PC-3 (cell line): ENCODE measurements around the gene IGFBP3.

Experiments used
- EZH2 ChIP-seq: fragments of 300-600 bp; sonication (generic); IDR thresholded peaks from one replicate; pipeline ENCODE4 v1.6.1; 2017; ENCODE audit warnings: antibody characterized with exemption, mild to moderate bottlenecking, low read length; ENCODE audit not compliant: unreplicated experiment
- EZH2phosphoT487 ChIP-seq: fragments of 300-600 bp; sonication (generic); IDR thresholded peaks from 2 replicates; pipeline ENCODE4 v1.6.1; 2018; ENCODE audit warnings: mild to moderate bottlenecking, antibody characterized with exemption, low read length, borderline replicate concordance
- TF ChIP-seq, protein P1 (sequence below): fragments of 300-600 bp; sonication (generic); conservative IDR thresholded peaks from 2 replicates; pipeline ENCODE4 v1.5.1; 2017; ENCODE audit warnings: antibody characterized with exemption, low read depth, mild to moderate bottlenecking, low read length

DNA sequence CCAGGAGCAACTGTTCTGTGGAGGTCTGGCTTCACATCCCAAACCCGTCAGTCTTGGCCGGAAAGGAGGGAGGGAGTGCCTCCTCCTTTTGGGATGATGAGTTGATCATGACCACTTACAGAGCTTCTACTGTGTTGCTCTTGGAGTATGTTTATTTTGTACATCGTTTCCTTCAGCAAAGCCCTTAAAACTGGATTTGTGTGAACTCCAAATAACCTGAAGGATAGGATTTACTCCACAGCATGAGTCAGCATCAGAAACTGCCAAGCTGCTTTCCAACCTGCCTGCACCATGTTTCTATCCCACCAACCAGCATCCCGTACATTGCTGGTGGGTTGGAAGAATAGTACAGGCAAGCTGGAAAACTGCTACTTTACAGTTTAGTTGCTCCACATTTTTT is 51.6 kb downstream of the IGFBP3 start:
- TF ChIP-seq, protein P1, sequence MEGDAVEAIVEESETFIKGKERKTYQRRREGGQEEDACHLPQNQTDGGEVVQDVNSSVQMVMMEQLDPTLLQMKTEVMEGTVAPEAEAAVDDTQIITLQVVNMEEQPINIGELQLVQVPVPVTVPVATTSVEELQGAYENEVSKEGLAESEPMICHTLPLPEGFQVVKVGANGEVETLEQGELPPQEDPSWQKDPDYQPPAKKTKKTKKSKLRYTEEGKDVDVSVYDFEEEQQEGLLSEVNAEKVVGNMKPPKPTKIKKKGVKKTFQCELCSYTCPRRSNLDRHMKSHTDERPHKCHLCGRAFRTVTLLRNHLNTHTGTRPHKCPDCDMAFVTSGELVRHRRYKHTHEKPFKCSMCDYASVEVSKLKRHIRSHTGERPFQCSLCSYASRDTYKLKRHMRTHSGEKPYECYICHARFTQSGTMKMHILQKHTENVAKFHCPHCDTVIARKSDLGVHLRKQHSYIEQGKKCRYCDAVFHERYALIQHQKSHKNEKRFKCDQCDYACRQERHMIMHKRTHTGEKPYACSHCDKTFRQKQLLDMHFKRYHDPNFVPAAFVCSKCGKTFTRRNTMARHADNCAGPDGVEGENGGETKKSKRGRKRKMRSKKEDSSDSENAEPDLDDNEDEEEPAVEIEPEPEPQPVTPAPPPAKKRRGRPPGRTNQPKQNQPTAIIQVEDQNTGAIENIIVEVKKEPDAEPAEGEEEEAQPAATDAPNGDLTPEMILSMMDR: no peak
- TF ChIP-seq EZH2: no peak
- TF ChIP-seq EZH2phosphoT487: no peak
